EH (cell line): Measurements from ENCODE around the gene KCNIP4.
"Not testable (repeated sequence)": the region's sequence is repeated elsewhere in the genome, so short reads cannot be mapped to it uniquely, and the experiment has no call there.

Experiments used
- DNase-seq: peaks from one replicate; pipeline ENCODE4 v3.0.0-alpha.2; 2015; ENCODE audit warnings: low read depth

The KCNIP4 gene

DNA sequence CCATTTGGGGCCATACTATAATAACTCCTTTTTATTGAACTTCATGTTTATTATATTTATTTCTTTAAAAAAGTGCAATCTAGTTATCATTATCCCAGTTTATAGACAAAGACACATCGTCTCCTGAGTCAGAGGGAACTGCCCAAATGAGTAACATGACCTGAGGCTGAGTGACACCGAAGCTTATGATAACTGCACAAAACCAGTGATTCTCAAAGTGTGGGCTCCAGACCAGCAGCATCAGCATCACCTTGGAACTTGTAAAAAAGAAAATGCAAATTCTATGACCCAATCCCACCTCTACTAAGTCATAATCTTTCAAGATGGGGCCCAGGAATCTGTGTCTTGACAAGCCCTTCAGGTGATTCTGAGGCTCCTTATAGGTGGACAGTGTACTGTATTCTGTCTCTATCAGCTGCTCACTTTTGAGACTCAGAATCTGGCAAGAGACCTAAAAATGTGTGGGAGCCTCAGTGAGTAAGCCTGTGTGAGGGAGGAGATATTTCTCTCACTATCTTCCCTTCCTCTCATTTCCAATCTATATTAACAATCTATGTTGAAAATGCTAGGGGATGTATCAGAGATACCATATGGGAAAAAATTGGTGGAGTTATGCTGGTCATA lies 1101.3 kb downstream of the KCNIP4 start:
- peak; percentile 42 for DNase-seq

DNA sequence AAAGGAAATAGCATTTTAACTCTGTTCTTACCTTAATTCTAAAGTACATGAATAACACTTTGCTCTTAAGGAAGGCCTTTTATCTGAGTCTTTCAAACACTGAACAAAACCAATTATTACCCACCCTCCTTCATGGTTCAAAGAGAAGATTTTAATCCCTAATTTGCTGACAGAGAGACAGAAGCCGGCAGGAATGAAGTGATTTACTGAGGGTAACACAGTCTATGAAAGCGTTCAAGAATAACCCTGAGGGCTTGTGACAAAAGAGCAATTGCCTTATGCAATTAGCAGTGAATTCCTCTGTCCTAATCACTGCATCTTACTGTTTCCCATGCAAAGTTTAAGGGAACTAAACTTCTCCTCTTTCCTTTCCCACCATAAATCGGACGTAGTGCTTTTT lies 1104.3 kb downstream of the KCNIP4 start:
- peak; percentile 47 for DNase-seq

GRCh38 chr4:20840648-20841190 lies 1107.9 kb downstream of the KCNIP4 start:
- DNase-seq, result peak; percentile 18

GRCh38 chr4:20839957-20840356 lies 1108.6 kb downstream of the KCNIP4 start:
- peak; percentile 94 for DNase-seq

GRCh38 chr4:20838476-20838875 lies 1110.1 kb downstream of the KCNIP4 start:
- no peak for DNase-seq

- DNase-seq, result peak; percentile 66
Measured at GRCh38 chr4:20832826-20833225, 1115.7 kb downstream of the KCNIP4 start.

DNA sequence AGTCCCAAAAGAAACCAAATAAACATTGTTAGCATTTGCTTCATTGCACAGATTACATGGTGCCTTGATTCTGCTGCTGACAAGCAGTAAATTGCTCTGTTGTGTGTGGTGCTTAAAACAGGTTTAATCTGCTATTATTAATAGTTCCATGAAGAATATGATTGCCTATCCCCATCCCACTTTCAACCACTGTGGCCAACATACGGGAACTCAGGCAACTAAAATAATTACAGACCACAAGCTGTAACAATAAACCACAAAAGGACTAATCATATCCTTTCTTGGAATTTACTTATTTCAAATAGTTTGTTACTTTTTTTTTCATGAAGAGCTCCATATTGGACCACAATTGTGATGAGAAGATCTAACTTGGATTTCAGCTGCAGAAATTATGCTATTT lies 1116.8 kb downstream of the KCNIP4 start:
- DNase-seq, result peak; percentile 50

GRCh38 chr4:20829617-20830357 lies 1118.8 kb downstream of the KCNIP4 start:
- DNase-seq, result peak; percentile 41

DNA sequence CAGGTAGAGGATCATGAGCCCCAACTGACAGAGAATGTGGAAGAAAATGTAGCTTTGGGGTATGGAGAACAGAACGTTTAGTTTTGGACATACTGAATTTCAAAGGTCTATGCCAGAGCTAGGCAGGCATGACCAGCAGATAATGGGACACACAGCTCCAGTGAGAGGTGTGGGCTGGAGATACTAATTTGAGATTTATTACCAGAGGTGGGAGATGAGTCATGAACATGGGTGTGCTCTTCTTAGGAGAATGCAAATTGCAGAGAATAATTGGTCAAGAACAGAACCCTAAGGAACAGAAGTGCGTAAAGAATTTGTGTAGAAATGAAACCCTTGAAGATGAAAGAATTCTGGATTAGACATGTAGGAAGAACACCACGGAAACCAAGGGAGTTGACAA lies 1123.1 kb downstream of the KCNIP4 start:
- DNase-seq, result peak; percentile 16

DNA sequence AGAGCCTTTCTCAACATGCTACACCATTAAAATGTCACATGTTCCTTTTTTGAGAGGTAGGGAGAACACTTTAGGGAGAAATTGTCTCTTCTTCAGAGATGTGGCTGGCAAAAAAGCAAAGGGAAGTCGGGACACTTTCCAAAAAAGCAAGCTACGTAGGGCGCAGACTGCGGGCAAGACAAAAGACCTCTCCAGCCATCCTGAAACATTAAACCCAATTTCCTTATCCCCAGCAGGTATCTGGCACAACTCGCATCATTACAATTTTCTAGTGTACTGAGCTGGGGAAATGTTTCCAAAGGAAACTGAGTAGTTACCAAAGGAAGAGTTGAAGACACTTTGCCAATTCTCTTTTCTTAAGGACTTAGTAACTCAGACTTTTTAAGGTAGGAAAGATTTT lies 1132.3 kb downstream of the KCNIP4 start:
- DNase-seq, result no peak

DNA sequence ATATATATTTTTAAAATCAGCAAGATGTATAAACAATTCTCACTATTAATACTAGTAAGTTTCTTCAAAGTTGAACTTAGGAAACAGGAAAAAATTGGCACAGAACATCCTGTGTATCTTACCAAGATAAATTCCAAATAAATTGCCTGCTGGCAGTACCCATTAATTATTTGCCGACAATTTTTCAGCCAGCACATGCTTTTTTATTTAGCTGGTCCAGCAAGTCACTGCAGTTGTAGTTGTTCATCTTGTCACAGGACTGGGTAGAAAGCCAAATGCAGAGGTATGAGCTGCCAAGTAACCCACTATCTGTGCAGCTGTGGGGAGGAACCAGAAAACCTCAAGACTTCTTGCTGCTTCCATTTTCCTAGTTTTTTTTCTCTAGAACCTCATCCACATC lies 1134.9 kb downstream of the KCNIP4 start:
- no peak for DNase-seq

DNA sequence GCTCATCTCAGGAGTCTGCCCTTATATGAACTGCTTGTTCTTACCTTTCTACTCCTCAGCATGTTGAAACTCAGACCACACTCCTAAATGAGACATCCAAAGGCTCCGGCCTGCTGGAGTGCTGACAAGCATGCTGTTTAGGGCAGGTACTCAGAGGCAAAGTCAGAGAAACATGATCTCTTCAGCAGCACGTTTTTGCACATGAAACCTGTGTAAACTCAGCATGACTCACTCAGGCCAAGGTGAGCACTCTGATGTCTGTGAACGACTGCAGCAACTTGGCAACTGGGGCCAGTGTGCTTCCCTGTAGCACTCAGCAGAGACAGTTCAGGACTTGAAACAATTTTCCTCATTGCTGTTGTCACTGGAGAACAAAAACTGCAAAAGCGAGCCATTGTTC lies 1138.8 kb downstream of the KCNIP4 start:
- no peak for DNase-seq

DNA sequence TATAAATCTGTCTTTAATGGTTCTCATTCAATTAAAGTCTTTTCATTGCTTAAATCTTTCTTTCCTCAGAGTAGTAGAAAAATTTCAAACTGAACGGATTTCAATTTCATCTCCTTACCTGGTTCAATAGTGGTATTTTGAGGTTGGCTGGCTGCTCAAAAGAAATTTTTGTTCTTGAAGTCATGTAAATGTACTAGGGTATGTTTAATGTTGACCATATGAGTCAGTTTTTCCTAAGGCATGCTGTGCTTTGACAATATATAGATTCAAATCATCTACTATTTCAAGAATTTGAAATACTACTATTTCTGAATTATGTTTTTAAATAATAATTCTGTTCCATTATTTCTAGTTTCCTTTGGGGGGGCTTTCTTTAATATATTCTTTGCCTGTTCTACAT lies 1142.9 kb downstream of the KCNIP4 start:
- DNase-seq, result no peak

- no peak for DNase-seq
Measured at GRCh38 chr4:20787940-20788665, 1160.5 kb downstream of the KCNIP4 start.

DNA sequence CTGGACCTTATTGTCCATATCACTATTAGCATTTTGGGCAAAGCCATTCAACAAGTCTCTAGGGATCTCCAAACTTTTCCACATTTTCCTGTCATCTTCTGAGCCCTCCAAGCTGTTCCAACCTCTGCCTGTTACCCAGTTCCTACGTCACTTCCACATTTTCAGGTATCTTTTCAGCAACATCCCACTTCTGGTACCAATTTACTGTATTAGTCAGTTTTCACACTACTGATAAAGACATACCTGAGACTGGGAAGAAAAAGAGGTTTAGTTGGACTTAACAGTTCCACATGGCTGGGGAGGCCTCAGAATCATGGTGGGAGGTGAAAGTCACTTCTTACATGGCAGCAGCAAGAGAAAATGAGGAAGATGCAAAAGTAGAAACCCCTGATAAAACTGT lies 1165.4 kb downstream of the KCNIP4 start:
- DNase-seq, result not testable (repeated sequence)

- DNase-seq, result no peak
Measured at GRCh38 chr4:20778896-20779295, 1169.7 kb downstream of the KCNIP4 start.

GRCh38 chr4:20773144-20773997 lies 1175.2 kb downstream of the KCNIP4 start:
- DNase-seq, result peak; percentile 66

DNA sequence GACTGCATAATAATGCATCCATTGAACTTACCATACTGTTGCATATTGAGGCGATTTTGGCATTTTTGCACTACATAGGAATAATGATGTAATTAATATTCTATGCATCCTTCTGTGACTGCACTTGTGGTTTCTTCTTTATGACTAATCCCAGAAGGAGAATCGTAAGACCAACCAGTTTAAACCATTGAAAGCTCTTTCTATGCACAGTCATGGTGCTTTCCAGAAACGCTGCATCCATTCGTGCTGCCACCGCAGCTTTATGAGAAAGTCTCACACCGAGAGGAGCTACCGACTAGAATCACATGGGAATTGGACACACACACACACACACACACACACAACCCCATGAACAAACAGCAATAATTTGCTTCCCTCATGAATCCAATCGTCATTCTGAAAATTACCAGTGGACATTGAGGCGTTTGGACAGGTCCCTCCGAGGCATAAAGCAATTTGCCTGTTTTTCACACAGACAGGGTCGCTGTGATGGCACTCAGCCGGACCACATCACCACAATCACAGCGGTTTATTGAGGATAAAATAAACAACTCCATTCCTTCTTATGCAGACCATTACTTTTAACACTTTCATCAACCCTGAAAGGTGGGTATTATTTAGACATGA lies 1184.1 kb downstream of the KCNIP4 start:
- peak; percentile 3 for DNase-seq

- no peak for DNase-seq
Measured at GRCh38 chr4:20761826-20762225, 1186.7 kb downstream of the KCNIP4 start.

DNA sequence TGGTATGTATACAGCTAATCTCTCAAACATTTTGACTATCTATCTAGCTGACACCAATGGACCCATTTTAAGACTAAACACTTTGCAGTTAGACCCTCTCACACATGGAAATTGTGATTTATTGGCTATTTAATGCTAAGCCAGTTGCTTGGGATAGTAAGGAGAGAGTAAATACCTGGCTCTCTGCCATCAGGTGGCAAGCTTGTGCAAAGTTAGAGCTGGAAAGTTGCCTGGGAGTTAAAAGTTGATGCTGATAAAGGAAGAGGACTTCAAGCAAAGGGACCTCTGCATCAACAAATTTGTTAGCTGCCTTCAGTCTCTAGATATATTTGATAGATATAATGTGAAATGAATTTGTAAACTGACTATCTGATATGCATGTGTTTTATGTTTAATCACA lies 1187.2 kb downstream of the KCNIP4 start:
- no peak for DNase-seq

DNA sequence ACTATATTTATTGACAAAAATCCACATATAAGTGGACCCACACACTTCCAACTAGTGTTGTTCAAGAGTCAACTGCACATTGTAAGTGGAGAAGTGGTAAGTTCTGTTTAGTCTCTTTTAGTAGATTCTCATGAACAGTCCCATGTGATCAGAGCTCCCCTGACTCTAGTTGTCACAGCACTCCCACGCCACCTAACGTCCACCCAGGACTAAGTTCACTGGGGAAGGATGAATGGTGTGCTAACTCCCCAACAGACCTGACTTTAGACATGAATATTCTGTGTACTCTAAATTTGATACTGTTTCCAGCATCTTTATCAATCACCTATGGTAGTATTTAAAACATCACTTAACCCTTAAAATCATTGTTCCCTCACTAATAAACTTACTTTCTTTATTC lies 1188.5 kb downstream of the KCNIP4 start:
- DNase-seq, result peak; percentile 7
